PC-9 (cell line): Measurements from ENCODE around the gene RND3. TPM values are rescaled to one million over a fixed set of nuclear protein-coding genes. Genes with fewer than 3 reads are reported as not detected.
A peak's percentile ranks its signal among the peaks of the same experiment; 100 is the strongest.

Experiments used
- BruUV-seq: library from RNA; stranded (reverse); fragments of 400-500 nt; replicated peaks from 2 replicates; lab custom pipeline; 2021; lab: Mats Ljungman, UMichigan
- CTCF ChIA-PET: fragments of 300-600 bp; sonication (Branson Sonifier 250); formaldehyde crosslinking; loops from one replicate; lab custom pipeline; 2022; ENCODE audit warnings: antibody characterized with exemption; lab: Charles Lee
- POLR2A ChIA-PET: fragments of 300-600 bp; sonication (Branson Sonifier 250); formaldehyde crosslinking; loops from one replicate; lab custom pipeline; 2022; ENCODE audit warnings: antibody characterized with exemption; ENCODE audit not compliant: unreplicated experiment; lab: Charles Lee
- DNase-seq, 2 experiments: peaks; one replicate each; pipeline versions ENCODE4 v3.0.0 to v3.0.0-alpha.2; 2015 to 2022; ENCODE audit warnings: mixed read lengths in 1 of 2
- H2AFZ ChIP-seq: fragments of 200-600 bp; sonication (generic); 2 replicates; pipeline ENCODE4 v1.8.1; 2017; ENCODE audit warnings: antibody characterized with exemption
- H3F3A ChIP-seq: fragments of 200-600 bp; sonication (generic); 2 replicates; pipeline ENCODE4 v1.8.1; 2017; ENCODE audit warnings: antibody characterized with exemption, mild to moderate bottlenecking, low read depth; ENCODE audit not compliant: insufficient read depth
- H3K27ac ChIP-seq: fragments of 200-600 bp; sonication (generic); 2 replicates; pipeline ENCODE4 v1.6.1; 2016; ENCODE audit warnings: mixed run types
- H3K27me3 ChIP-seq: fragments of 200-600 bp; sonication (generic); 2 replicates; pipeline ENCODE4 v1.6.1; 2016; ENCODE audit warnings: low read depth, mixed run types; ENCODE audit not compliant: insufficient read depth
- H3K36me3 ChIP-seq: fragments of 200-600 bp; sonication (generic); 2 replicates; pipeline ENCODE4 v1.6.1; 2016; ENCODE audit warnings: low read depth, mixed run types
- H3K4me1 ChIP-seq: fragments of 200-600 bp; sonication (generic); replicated peaks from 2 replicates; pipeline ENCODE4 v1.6.1; 2016; ENCODE audit warnings: mixed run types; ENCODE audit not compliant: insufficient read depth
- H3K4me2 ChIP-seq: fragments of 200-600 bp; sonication (generic); 2 replicates; pipeline ENCODE4 v1.6.1; 2017; ENCODE audit warnings: mixed run types
- H3K4me3 ChIP-seq: fragments of 200-600 bp; sonication (generic); 2 replicates; pipeline ENCODE4 v1.6.1; 2016; ENCODE audit warnings: mixed run types
- H3K79me2 ChIP-seq: fragments of 200-600 bp; sonication (generic); 2 replicates; pipeline ENCODE4 v1.6.1; 2017; ENCODE audit warnings: low read depth, mixed run types
- H3K9me2 ChIP-seq: fragments of 200-600 bp; sonication (generic); 2 replicates; pipeline ENCODE4 v1.8.1; 2017; ENCODE audit warnings: mild to moderate bottlenecking; ENCODE audit not compliant: insufficient read depth
- H3K9me3 ChIP-seq: fragments of 200-600 bp; sonication (generic); 2 replicates; pipeline ENCODE4 v1.8.1; 2016; ENCODE audit warnings: low read depth; ENCODE audit not compliant: insufficient read depth
- H4K20me1 ChIP-seq: fragments of 200-600 bp; sonication (generic); 2 replicates; pipeline ENCODE4 v1.8.1; 2017; ENCODE audit not compliant: insufficient read depth
- CTCF ChIP-seq: fragments of 200-600 bp; sonication (generic); conservative IDR thresholded peaks from 2 replicates; pipeline ENCODE4 v1.6.1; 2017; ENCODE audit warnings: mixed run types, antibody characterized with exemption, mild to moderate bottlenecking, moderate library complexity
- EZH2 ChIP-seq: fragments of 200-600 bp; sonication (generic); IDR thresholded peaks from 2 replicates; pipeline ENCODE4 v1.8.0; 2017; ENCODE audit warnings: antibody characterized with exemption, low read depth
- intact Hi-C: fragments of 100-400 bp; cut with micrococcal nuclease; formaldehyde crosslinking; loops from one replicate; pipeline ENCODE4 v1.10.0; 2022; ENCODE audit not compliant: unreplicated experiment
- total RNA-seq: library from RNA; stranded (reverse); gene quantifications from 2 replicates; pipeline ENCODE4 v1.2.3, GENCODE V29; 2021

RND3 gene
- total RNA-seq, 1 experiment from 2014 or later: 72.9 TPM

- H3K36me3 ChIP-seq: peaks cover 44% of the 10 kb centered on the region
- H3K4me3 ChIP-seq: peak overlapping the region; percentile 93
- TF ChIP-seq CTCF (no peak), EZH2 (no peak)
- H4K20me1 ChIP-seq: peaks cover 21% of the 10 kb centered on the region; the same call in 1 of the 2 replicates
- H3K27ac ChIP-seq: peak overlapping the region; percentile 92
- H3K9me3 ChIP-seq: no peaks in the 10 kb centered on the region
- intact Hi-C loops: loop anchor here (10.0 kb wide), 1 partner anchor 749 kb away; no protein-coding TSS in a partner anchor
- no TSS peak for BruUV-seq
- H3F3A ChIP-seq: peaks cover 38% of the 10 kb centered on the region
- ChIA-PET POLR2A (interaction anchor here (0.6 to 0.7 kb wide), 5 partner anchors 12 to 315 kb away, joined by 3 to 7 read pairs (median 4); no protein-coding TSS in a partner anchor), CTCF (no interaction called here)
- H2AFZ ChIP-seq: no peak overlapping the region
- peak overlapping the region; percentile 74 for H3K4me2 ChIP-seq
- H3K9me2 ChIP-seq: no peaks in the 10 kb centered on the region
- peak in 1 of 2 experiments; percentile 60 for DNase-seq
- peaks cover 54% of the 10 kb centered on the region for H3K4me1 ChIP-seq
- H3K79me2 ChIP-seq: peaks cover 82% of the 10 kb centered on the region
- H3K27me3 ChIP-seq: no peaks in the 10 kb centered on the region
These were observed 3.5 kb downstream of the RND3 start for GRCh38 chr2:150484006-150484405.

GRCh38 chr2:150483532-150483931, 3.9 kb downstream of the RND3 start:
- BruUV-seq: no TSS peak
- H4K20me1 ChIP-seq: peaks cover 21% of the 10 kb centered on the region; the same call in 1 of the 2 replicates
- intact Hi-C loops: loop anchor here (10.0 kb wide), 1 partner anchor 749 kb away; no protein-coding TSS in a partner anchor
- H3K79me2 ChIP-seq: peaks cover 87% of the 10 kb centered on the region
- peak overlapping the region; percentile 74 for H3K4me2 ChIP-seq
- H3K4me3 ChIP-seq: peak overlapping the region; percentile 93
- H3K36me3 ChIP-seq: peaks cover 44% of the 10 kb centered on the region
- ChIA-PET POLR2A (no interaction called here), CTCF (no interaction called here)
- TF ChIP-seq CTCF: no peak
- TF ChIP-seq EZH2: no peak
- peaks cover 38% of the 10 kb centered on the region for H3F3A ChIP-seq
- H2AFZ ChIP-seq: no peak overlapping the region
- peaks cover 59% of the 10 kb centered on the region for H3K4me1 ChIP-seq
- H3K27ac ChIP-seq: peak overlapping the region; percentile 92
- DNase-seq: no peak
- H3K9me3 ChIP-seq: no peaks in the 10 kb centered on the region
- H3K9me2 ChIP-seq: no peaks in the 10 kb centered on the region
- no peaks in the 10 kb centered on the region for H3K27me3 ChIP-seq

GRCh38 chr2:150482667-150483400, 4.6 kb downstream of the RND3 start:
- Histone ChIP-seq H2AFZ (no peak overlapping the region), H3K9me2 (no peaks in the 10 kb centered on the region), H3K27me3 (no peaks in the 10 kb centered on the region), H3K4me3 (peak overlapping the region; percentile 93; the same call in 1 of the 2 replicates), H3K79me2 (peaks cover 94% of the 10 kb centered on the region), H3K4me2 (peak overlapping the region; percentile 74), H3K27ac (peak overlapping the region; percentile 92), H3F3A (peaks cover 40% of the 10 kb centered on the region), H4K20me1 (peaks cover 21% of the 10 kb centered on the region; the same call in 1 of the 2 replicates), H3K4me1 (peaks cover 66% of the 10 kb centered on the region), H3K9me3 (no peaks in the 10 kb centered on the region), H3K36me3 (peaks cover 44% of the 10 kb centered on the region)
- no peak for TF ChIP-seq CTCF
- TF ChIP-seq EZH2: no peak
- DNase-seq: no peak
- intact Hi-C loops: loop anchor here (10.0 kb wide), 1 partner anchor 748 kb away; no protein-coding TSS in a partner anchor
- BruUV-seq: TSS peak; percentile 0
- ChIA-PET POLR2A (interaction anchor here (0.6 to 1.0 kb wide), 5 partner anchors 9 to 606 kb away, joined by 3 to 13 read pairs (median 5); no protein-coding TSS in a partner anchor), CTCF (no interaction called here)
